ENCODE results near the gene FMN1.

The FMN1 gene

DNA sequence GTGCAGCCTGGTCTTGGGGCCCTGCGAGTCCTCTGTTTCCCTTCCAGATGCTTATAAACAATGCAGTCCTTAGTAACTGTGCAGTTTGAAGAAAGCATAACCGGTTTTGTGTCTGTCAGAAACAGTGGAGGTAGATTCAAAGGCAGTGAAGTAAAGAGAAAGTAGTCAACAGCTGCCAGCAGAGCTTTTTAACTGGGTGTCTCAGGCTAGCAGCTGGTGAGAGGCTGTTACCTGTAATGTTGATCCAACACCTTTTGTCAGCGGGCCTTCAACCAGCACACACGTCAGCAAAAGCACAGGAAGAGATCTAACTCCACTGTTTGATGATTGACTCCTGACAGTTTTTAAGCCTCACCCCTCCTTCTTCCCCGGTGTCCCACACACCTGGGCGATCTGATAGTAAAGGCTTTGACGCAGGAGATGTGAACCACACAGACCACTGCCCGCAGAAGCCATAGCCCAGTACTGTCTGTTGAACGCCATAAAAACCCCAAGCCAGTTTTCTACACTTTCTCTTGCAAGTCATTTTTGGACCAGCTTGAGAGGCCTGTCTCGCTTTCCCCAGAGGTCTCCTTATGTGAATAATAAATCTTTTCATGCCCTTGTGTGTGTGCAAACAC lies 178.0 kb downstream of the FMN1 start:
- DNase-seq (ENCODE audit: low read depth in 2 of 2) = no peak

DNA sequence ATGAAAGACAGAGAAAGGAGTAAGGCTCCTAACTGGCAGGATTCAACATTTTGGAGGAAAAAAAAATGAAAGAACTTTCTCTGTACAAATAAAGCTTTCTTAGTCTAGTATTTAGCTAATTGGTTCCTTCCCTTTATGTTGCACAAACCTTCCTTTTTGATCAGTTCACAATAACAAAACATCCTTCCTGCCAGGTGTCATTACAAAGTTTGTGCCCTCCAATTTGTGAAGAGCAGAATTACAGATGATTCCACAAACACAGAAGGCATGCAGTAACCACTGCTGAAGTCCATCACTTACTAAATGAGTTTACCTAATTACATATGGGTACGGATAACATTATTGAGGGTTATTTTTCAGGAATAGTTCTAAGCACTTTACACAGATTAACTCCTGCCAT lies 179.9 kb downstream of the FMN1 start:
- no peak for DNase-seq (ENCODE audit: low read depth in 2 of 2)

DNA sequence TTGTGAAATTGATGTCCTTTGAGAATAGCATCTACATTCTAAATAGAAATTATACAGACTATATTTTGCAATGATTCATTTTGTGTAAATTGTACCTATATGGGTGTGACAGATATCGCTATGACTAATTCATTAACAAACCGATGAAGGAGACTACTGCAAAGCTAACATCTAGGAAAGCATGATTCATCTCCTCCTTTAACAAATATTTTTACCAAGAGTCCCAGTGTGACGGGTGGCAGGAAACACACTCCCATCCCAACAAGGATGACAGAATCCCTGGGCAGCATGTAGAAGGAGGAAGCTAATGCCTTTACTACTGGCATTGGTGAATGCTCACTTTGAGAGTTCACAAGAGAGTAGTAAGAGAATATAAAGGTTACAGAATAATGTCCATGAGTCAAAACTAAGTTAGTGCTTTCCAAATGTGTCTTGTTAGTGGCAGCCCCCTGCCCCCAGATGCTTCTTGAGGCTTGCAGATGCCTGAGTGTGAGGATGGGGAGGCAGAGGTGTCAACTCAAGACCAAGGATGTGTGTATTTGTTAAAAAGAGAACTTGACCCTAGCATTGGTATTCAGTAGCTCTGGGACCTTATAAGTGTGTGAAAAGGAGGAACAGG lies 180.6 kb downstream of the FMN1 start:
- no peak for DNase-seq (ENCODE audit: low read depth in 2 of 2)

DNA sequence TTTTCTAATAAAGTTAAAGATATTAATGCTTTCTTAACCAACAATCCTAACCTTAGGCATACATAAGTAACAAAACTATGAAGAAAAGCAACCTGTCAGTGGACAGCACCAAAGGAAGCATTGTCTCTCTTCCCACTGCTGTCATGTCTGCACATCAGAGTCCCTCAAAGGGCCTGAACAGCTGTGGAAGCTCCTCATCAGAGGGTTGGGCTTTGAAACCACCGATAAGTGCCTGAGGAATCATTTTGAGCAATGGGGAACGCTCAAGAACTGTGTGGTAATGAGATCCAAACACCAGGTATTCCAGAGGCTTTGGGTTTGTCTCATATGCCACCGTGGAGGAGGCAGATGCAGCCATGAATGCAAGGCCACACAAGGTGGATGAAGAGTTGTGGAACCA lies 182.5 kb downstream of the FMN1 start:
- DNase-seq (ENCODE audit: low read depth in 2 of 2) = no peak

DNA sequence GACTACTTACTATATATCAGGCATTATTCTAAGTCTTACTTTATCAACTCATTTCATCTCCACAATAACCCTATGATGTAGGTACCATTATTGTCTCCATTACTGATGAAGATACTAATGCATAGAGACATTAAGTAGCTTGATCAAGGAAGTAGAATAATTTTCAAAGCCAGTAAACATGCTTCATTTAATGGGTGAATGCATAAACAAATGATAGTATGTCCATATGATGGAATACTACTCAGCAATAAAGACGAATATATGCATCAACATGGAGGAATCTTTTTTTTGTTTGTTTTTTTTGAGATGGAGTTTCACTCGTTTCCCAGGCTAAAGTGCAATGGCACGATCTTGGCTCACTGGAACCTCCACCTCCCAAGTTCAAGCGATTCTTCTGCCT lies 184.9 kb downstream of the FMN1 start:
- DNase-seq (ENCODE audit: low read depth in 2 of 2) = no peak

DNA sequence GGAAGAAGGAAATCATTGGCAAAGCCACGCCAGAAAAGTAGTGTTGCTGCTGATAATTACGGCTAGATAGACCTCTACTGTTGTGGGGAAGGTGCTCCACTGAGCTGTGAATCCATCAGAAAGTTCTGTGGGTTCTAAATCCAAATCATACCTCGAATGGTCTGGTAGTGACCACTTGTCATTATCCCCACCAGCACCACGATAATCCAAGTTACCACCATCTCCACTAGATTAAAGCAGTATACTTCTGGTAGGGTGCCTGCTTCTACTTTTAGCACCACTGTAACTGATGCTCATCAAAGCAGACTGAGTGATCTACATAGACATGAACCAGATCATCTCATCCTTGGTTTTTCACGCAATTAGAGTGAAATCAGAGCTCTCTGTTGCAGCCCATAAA lies 185.5 kb downstream of the FMN1 start:
- DNase-seq (ENCODE audit: low read depth in 2 of 2) = no peak

DNA sequence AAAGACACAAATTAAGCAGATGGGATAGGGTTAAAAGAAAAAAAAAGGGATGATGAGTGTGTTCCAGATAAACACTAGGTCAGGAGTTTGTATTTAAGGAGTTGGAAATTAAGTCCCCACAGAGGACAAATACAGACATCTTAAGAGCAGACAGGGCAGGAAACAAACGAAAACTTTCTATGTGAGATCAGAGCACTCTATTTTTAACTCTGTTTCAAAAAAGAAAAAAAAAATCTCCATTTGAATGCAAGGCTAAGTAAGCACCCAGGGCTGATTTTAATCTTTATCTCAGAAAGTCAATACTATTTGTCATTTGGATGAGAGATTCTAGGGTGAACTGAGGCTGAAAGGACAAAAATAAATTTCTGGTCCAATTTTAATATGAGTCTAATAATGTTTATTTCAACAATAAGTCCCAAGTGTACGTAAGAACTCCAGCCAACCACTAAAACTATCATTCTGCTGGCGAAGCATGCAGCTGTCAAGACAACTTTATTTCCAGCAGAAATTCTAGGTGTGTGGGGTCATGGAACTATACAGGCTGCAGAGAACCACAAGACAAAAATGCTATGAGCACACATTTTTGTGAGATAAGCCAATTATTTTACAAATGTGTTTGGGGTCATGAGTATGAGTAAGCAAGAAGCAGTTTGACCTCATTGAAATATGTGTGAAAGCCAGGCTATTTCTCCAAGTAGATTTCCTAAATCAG lies 186.1 kb downstream of the FMN1 start:
- DNase-seq (ENCODE audit: low read depth in 2 of 2) = no peak

DNA sequence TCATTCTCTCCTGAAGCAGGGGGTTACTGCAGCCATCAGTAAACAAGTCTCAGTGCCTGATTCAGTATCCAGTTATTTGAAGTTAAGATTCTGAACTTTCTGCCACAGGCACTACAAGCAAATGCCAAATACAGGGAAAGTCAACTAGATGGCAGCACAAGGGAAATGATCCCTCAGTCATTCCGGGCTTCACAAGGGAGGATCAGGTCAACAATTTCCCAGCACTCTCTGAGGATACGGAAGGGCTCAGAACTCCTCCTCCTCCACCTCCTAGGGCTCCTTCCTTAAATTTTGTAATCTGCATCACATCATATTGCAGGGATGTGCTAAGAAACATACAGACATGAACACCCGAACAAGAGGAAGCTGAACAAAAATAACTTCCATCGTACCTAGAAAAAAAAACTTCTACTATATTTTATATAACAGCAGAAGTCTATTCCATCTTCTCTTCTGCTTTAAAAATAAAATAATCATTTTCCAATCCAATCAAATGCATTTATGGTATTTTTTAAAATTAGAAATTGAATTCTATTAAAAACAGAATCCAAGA lies 187.1 kb downstream of the FMN1 start:
- no peak for DNase-seq (ENCODE audit: low read depth in 2 of 2)

DNA sequence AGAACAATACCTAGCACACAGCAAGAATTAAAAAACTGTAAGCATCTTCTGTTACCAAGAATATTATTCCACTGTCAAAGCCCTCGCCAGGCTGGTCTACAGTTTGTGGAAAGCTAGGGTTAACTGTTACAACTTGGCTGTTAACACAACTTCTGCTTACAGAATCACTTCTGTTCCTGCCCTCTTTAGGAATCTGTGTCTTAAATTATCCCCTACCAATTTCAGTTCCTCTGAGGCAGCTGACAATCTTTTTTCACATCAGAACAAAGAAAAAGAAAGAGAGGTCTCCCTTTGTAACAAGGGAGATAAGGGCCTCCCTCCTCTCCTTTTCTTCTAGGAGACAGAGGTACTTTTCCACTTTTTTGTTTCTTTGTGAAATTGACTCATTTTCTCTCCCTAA lies 188.9 kb downstream of the FMN1 start:
- no peak for DNase-seq (ENCODE audit: low read depth in 2 of 2)

DNA sequence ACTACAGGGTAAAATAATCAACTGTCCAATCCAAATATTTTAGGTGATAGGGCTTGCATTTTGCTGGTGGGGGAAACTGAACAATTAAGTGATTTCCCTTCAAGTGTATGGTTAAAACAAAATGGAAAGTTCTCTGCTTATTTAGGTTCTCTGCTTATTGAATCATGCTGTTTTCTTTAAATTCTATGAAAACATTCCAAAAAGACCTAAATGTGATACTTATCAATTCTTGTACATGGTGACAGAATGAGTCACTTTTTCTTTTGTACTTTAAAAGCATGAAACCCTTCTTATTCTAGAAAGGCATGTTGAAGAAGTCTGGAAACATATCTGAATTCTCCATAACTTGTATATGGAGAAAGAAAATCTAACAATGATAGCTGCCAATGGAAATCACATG lies 192.6 kb downstream of the FMN1 start:
- DNase-seq (ENCODE audit: low read depth in 2 of 2) = no peak

DNA sequence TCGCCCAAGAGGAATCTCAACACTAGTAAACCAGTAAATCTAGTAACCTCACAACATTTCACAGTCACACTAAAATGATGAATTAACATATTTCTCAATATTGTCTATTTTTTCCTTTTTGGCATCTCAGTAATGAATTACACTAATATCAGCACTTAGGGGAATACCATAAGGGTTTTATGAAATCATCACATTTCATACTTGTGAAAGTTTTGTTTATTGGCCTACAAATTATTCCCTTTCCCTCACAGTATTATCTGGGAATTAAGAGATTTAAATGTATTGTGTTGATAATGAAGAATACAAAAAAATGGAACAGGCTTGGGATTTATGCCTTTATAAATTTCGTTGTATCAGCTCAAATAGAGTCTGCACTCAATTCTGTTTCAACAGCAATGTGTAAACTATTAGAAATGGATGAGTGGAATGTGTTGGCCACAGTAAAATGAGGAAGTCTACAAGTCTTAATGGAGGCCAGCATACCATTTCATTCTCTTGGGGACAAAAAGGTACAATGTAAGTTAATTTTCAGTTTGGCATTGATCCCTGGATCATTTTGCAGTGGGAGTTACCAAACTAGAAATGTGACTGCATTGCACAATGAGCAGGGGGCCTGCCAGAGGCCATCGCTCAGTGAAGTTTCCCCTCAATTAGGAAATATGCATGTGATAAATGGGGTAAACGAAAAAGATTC lies 195.4 kb downstream of the FMN1 start:
- DNase-seq (ENCODE audit: low read depth in 2 of 2) = no peak

DNA sequence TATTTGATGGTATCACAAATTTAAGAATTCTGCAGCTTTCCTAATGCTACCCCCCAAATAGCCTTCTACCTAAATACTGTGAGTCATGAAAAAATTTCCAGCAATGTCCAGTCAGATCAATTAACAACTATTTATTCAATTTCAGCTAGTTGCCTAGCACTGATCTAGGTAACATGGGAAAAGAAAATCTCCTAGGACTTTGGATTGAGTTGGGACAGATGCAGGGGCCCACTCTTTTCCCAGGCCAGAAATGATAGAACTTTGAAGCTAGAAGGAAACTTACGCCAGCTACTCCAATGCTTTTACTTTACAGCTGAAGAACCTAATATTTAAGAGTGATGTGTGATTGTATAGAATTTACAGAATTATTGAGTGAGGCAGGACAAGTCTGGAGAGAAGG lies 196.3 kb downstream of the FMN1 start:
- DNase-seq (ENCODE audit: low read depth in 2 of 2) = no peak

DNA sequence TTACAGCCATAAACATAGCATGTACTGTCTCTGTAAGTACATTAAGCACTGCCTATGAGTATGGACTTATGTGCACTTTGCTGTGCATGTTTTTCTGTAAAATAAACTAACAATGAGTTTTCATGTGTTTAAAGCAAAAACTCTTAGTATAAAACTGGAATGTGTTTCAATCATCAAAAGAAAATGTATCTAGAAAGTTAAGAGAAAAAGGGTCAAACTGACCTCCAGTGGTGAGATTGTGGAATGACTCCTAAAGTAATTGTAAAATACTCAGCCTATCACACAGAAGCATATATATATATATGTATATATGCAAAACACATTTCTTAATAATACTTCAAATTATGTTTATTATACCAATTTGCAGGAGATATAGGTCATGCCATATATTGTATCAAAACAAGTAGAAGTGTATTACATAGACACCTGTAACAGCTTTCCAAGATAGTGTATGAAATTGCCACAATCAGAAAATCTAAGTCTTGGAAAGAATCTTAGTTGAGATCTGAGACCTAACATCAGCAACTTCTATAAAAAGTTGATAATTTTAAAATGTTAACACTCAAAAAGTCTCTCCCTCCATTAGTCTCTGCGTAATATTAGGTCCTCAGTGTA lies 199.6 kb downstream of the FMN1 start:
- no peak for DNase-seq (ENCODE audit: low read depth in 2 of 2)

DNA sequence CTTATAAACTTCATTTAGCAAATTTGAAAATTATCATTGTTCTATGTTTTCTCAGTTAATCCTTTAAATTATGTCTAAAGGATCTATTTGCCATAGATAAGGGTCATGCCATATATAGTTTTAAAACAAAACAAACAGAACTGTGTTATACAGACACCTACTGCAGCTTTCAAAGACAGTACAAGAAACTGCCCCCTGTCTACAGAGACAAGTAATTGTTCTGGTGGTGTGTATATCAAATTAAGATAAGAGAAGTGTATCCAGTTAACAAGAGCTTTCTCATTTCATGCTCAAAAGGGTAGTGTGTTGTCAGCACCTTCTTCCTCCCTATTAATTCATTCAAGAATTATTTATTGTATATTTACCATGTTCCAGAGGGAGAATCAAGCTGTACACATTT lies 201.2 kb downstream of the FMN1 start:
- no peak for DNase-seq (ENCODE audit: low read depth in 2 of 2)

DNA sequence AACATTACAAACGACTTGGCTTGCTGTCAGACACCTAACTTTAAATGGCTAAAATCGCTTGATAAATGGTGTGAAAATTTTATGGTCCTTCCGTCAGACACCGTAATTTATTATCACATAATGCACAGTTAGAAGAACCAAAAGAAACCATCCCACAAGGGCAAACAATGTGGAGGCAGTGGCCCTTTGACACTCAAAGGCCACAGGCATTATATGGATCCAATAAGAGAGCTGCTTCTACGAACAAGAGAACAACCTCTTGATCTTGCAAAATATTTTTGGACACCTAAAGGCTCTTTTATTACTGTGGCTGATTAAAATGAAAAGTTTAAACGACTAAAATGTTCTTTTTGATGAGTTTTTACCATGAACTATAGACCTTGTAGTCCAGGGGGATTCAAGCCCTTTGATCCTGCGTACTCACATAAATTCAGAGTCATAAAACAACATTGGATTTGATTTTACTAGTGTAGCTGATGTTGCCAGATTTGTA lies 202.8 kb downstream of the FMN1 start:
- DNase-seq (ENCODE audit: low read depth in 2 of 2) = no peak

DNA sequence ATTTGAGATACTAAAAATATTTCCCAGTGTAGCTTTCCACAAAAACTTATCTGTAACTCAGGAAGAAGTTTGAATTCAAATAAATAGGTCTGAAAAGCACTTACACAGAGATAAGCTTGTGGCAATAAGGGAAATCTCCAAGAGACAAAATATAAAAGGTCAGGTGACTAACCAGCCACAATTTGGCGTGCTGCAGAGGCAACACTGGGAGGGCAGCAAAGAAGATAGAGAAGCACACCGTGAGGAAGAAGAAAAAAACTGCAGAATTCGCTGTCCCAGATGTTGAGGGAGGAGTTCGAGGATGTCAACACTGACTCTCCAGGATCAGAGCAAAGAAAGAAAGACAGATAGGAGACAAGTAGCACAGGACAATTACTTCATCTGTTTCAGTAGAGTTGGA lies 204.4 kb downstream of the FMN1 start:
- no peak for DNase-seq (ENCODE audit: low read depth in 2 of 2)

DNA sequence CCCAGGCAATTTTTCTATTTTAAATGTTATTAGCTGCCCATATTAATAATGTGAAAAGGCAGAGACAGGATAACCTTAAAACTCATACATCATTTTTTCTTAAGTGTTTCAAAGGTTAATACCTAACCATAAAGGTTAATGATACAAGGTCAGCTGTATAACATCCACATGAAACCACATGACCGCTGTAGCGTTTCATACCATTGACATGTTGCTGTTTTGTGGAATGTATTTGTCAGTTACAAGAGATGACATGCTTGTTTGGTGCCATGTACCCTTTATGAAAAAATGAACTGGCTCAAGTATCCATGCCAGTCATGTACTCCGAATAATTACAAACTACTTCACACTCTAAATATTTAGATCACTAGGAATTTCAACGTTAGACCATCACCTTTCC lies 207.4 kb downstream of the FMN1 start:
- DNase-seq (ENCODE audit: low read depth in 2 of 2) = no peak

DNA sequence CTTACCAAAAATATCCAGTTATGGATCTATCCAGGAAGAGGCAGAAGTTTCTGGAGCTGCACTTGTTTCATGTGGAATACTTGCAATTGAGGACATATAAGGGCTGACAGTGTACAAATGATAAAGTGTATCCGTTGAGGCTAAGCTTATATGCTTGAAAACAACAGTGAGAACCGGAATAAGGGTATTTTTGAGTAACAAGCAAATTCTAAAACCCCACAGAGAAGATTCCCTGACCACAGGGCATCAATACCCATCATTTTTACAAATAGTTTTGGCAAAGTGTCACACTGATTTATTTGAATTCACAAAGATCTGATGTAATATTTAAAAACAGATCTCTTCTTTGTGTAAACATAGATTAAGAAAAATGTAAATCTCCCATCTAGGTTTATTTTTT lies 208.4 kb downstream of the FMN1 start:
- no peak for DNase-seq (ENCODE audit: low read depth in 2 of 2)

DNA sequence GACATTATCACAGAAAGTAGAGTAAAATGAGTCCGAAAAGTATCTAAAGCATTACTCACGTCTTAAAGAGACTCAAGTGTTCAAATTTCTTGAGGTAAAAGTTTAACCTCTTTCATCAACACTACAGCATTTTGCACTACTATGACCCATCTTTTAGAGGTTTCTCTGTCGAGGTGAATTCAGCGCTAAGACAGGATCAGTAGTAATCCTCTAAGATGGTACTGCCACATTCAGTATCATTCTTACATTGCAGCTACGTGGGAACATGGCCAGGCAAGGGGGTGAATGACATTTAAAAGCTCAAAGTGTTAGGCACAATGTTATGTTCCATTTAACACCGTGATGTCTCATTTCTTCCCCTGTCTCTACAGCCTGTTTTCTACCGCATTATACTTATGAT lies 210.8 kb downstream of the FMN1 start:
- DNase-seq (ENCODE audit: low read depth in 2 of 2) = no peak

DNA sequence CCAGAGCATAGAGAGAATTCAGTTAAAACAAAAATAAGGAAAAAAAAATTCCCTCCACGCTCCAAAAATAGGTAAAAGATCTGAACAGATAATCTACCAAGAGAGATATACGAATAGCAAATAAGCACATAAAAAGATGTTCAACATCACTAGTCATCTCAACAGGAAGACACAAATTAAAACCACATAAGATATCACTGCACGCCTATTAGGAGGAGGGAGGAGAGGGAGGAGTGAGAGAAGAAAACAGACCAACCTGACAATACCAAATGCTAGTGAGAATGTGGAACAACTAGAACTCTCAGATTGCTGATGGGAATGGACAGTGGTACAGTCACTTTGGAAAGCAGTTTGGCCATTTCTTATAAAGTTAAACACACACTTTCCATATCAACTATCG lies 212.5 kb downstream of the FMN1 start:
- no peak for DNase-seq (ENCODE audit: low read depth in 2 of 2)

DNA sequence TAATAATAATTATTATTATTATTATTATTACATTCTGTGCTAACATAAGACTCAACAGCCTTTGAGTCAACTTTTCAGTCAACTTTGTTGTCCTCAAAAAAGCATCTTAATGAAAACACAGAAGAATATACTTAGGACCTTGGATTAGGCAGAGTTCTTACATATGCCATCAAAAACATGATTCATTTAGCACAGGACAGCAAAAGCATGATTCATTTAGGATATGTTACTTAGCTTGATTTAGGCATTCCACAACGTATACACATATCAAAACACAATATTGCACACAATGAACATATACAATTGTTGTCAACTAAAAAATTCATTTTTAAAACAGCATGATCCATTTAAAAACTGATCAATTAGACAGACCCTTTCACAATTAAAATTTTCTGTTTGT lies 213.0 kb downstream of the FMN1 start:
- DNase-seq (ENCODE audit: low read depth in 2 of 2) = no peak

DNA sequence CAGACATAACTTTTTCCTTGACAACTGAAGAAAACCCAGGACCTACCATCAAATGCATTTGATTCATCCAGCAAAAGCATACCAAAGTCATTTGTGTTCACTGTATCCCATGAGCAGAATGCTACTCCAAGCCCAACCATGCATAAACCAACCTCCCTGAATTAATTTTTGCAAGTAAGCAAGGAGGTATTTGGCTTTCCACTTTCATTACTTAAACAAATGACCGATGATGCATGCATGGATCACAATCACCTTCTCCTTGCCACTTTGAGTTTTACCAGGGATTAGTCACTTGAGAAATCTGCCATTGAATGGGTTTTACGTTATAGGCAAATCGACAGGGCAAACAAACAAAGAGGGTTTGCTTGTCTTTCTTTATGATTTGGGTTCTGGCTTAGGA lies 214.8 kb downstream of the FMN1 start:
- DNase-seq (ENCODE audit: low read depth in 2 of 2) = no peak

Data from stimulated activated CD4-positive, alpha-beta T cell treated with anti-CD3 and anti-CD28 coated beads, Interleukin-12 subunit alpha, Interleukin-12 subunit beta, amount 100 ng/mL, for 24 hours (primary cell).